Measurements from ENCODE around the gene OR5M8. TPM values are rescaled to one million over a fixed set of nuclear protein-coding genes. Genes with fewer than 3 reads are reported as not detected.

Gene OR5M8
- total and polyA plus RNA-seq, 4 donors: not detected

GRCh38 chr11:56531856-56532255 lies 40.7 kb upstream of the OR5M8 start:
- Histone ChIP-seq H3K36me3 (ENCODE audit: control insufficient read depth in 4 of 4, insufficient read depth in 3 of 4, low read depth in 1 of 4, low read length in 3 of 4) (no peaks in the 10 kb centered on the region), H3K4me3 (ENCODE audit: low read depth in 1 of 3, low read length in 3 of 3) (no peak overlapping the region), H3K27ac (ENCODE audit: low read depth in 1 of 2, low read length in 2 of 2) (no peak overlapping the region), H3K27me3 (ENCODE audit: control insufficient read depth in 4 of 4, insufficient read depth in 4 of 4, low read length in 3 of 4) (no peaks in the 10 kb centered on the region), H3K4me1 (ENCODE audit: control insufficient read depth in 4 of 4, insufficient read depth in 4 of 4, low read length in 3 of 4) (no peaks in the 10 kb centered on the region), H3K9me3 (ENCODE audit: control insufficient read depth in 4 of 4, low read length in 3 of 4) (no peaks in the 10 kb centered on the region), H3K9ac (ENCODE audit: low read depth in 1 of 2, low read length in 2 of 2) (no peak overlapping the region)
- WGBS: 55% methylated on average over 2 of the region's 2 CpGs
- no peak for DNase-seq (ENCODE audit: low spot score)
- TF ChIP-seq, protein P1, sequence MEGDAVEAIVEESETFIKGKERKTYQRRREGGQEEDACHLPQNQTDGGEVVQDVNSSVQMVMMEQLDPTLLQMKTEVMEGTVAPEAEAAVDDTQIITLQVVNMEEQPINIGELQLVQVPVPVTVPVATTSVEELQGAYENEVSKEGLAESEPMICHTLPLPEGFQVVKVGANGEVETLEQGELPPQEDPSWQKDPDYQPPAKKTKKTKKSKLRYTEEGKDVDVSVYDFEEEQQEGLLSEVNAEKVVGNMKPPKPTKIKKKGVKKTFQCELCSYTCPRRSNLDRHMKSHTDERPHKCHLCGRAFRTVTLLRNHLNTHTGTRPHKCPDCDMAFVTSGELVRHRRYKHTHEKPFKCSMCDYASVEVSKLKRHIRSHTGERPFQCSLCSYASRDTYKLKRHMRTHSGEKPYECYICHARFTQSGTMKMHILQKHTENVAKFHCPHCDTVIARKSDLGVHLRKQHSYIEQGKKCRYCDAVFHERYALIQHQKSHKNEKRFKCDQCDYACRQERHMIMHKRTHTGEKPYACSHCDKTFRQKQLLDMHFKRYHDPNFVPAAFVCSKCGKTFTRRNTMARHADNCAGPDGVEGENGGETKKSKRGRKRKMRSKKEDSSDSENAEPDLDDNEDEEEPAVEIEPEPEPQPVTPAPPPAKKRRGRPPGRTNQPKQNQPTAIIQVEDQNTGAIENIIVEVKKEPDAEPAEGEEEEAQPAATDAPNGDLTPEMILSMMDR (IDR thresholded peaks at IDR 0.05; ENCODE audit: low read depth, low read length, missing input control): no peak

DNA sequence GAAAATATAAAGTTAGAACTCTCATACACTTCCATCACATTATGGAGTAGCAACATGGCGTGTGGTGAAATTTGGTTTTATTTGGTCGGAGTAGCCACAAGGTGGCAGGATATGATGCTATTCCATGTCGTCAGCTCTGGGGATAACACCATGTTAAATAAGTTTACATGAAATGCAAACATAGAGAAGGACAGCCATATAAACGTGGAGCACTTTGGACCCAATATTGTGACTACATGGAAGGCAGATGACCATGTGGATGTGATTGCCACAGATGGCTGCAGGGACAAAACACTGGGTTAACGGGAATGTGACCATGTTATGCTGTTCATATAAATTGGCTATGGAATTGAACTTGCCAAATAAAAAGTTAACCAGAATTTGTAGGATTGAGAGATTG lies 30.8 kb upstream of the OR5M8 start:
- Histone ChIP-seq H3K4me1 (ENCODE audit: control insufficient read depth in 4 of 4, insufficient read depth in 4 of 4, low read length in 3 of 4) (no peaks in the 10 kb centered on the region), H3K27ac (ENCODE audit: low read depth in 1 of 2, low read length in 2 of 2) (no peak overlapping the region), H3K9me3 (ENCODE audit: control insufficient read depth in 4 of 4, low read length in 3 of 4) (no peaks in the 10 kb centered on the region), H3K9ac (ENCODE audit: low read depth in 1 of 2, low read length in 2 of 2) (no peak overlapping the region), H3K36me3 (ENCODE audit: control insufficient read depth in 4 of 4, insufficient read depth in 3 of 4, low read depth in 1 of 4, low read length in 3 of 4) (no peaks in the 10 kb centered on the region), H3K4me3 (ENCODE audit: low read depth in 1 of 3, low read length in 3 of 3) (no peak overlapping the region), H3K27me3 (ENCODE audit: control insufficient read depth in 4 of 4, insufficient read depth in 4 of 4, low read length in 3 of 4) (no peaks in the 10 kb centered on the region)
- 53% methylated on average over 5 of the region's 5 CpGs for WGBS
- TF ChIP-seq, protein P2, sequence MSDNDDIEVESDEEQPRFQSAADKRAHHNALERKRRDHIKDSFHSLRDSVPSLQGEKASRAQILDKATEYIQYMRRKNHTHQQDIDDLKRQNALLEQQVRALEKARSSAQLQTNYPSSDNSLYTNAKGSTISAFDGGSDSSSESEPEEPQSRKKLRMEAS (IDR thresholded peaks at IDR 0.05): no peak
- TF ChIP-seq GABPA (IDR thresholded peaks at IDR 0.05 in 1 of 2, conservative IDR thresholded peaks at IDR 0.05 in 1 of 2) (no peak), EGR1 (IDR thresholded peaks at IDR 0.05; ENCODE audit: low read depth in 2 of 2) (no peak), FOXA1 (IDR thresholded peaks at IDR 0.05) (no peak), HNF4A (conservative IDR thresholded peaks at IDR 0.05) (no peak), REST (IDR thresholded peaks at IDR 0.05) (no peak), RXRA (IDR thresholded peaks at IDR 0.05) (no peak), TAF1 (conservative IDR thresholded peaks at IDR 0.05) (no peak), HNF4G (IDR thresholded peaks at IDR 0.05) (no peak), JUND (IDR thresholded peaks at IDR 0.05) (no peak), YY1 (IDR thresholded peaks at IDR 0.05) (no peak)
- TF ChIP-seq, protein P3, sequence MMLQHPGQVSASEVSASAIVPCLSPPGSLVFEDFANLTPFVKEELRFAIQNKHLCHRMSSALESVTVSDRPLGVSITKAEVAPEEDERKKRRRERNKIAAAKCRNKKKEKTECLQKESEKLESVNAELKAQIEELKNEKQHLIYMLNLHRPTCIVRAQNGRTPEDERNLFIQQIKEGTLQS (IDR thresholded peaks at IDR 0.05): no peak
- DNase-seq (ENCODE audit: low spot score): no peak

DNA sequence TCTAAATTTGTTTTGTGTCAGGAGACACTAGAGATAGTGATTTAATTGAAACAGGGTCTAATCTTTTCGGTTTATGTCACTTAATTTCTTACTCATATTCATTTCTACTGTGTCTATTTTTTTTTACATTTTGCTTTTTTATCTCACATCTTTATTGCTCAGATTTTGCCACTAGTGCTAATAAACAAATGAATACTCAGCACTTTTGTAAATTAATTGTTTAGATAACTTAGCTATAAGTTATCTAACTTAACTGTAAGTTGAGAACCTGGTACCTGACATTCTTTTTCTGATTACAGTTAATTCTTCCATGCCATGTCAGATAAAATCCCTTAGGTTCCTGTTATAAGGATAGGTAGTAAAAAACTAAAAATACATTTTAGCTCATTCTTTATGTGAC lies 22.1 kb upstream of the OR5M8 start:
- DNase-seq (ENCODE audit: low spot score): no peak
- no peaks in the 10 kb centered on the region for H3K36me3 ChIP-seq (ENCODE audit: control insufficient read depth in 4 of 4, insufficient read depth in 3 of 4, low read depth in 1 of 4, low read length in 3 of 4)
- H3K27ac ChIP-seq (ENCODE audit: low read depth in 1 of 2, low read length in 2 of 2): no peak overlapping the region
- no peaks in the 10 kb centered on the region for H3K9me3 ChIP-seq (ENCODE audit: control insufficient read depth in 4 of 4, low read length in 3 of 4)
- no peaks in the 10 kb centered on the region for H3K4me1 ChIP-seq (ENCODE audit: control insufficient read depth in 4 of 4, insufficient read depth in 4 of 4, low read length in 3 of 4)
- 60% methylated on average over 1 of the region's 1 CpG for WGBS
- no peaks in the 10 kb centered on the region for H3K27me3 ChIP-seq (ENCODE audit: control insufficient read depth in 4 of 4, insufficient read depth in 4 of 4, low read length in 3 of 4)
- H3K9ac ChIP-seq (ENCODE audit: low read depth in 1 of 2, low read length in 2 of 2): no peak overlapping the region
- H3K4me3 ChIP-seq (ENCODE audit: low read depth in 1 of 3, low read length in 3 of 3): no peak overlapping the region
- TF ChIP-seq JUND (IDR thresholded peaks at IDR 0.05) (no peak), GABPA (IDR thresholded peaks at IDR 0.05 in 1 of 2, conservative IDR thresholded peaks at IDR 0.05 in 1 of 2) (no peak), TAF1 (conservative IDR thresholded peaks at IDR 0.05) (no peak), FOXA1 (IDR thresholded peaks at IDR 0.05) (no peak), YY1 (IDR thresholded peaks at IDR 0.05) (no peak), NR2F2 (IDR thresholded peaks at IDR 0.05) (no peak), EGR1 (IDR thresholded peaks at IDR 0.05; ENCODE audit: low read depth in 2 of 2) (no peak), REST (IDR thresholded peaks at IDR 0.05) (no peak), RXRA (IDR thresholded peaks at IDR 0.05) (no peak)
- TF ChIP-seq, protein P1 (IDR thresholded peaks at IDR 0.05; ENCODE audit: low read depth, low read length, missing input control): no peak
- TF ChIP-seq, protein P2 (IDR thresholded peaks at IDR 0.05): no peak

All from liver (tissue), 9 donors.